ENCODE measurements around the gene PLEKHA1. TPM values are rescaled to one million over a fixed set of nuclear protein-coding genes. Genes with fewer than 3 reads are reported as not detected.

The PLEKHA1 gene
- total and polyA plus RNA-seq, 2 donors (not counting 1 experiment from before 2014, with no cell fraction given): 9.0 to 34.0 TPM

- no peaks in the 10 kb centered on the region for H3K27me3 Mint-ChIP-seq
- no peaks in the 10 kb centered on the region for H3K9me3 Mint-ChIP-seq (ENCODE audit: insufficient read depth)
- no peaks in the 10 kb centered on the region for H4K20me1 ChIP-seq (ENCODE audit: control insufficient read depth, insufficient read depth, low read length, poor library complexity, severe bottlenecking)
- POLR2A ChIA-PET: no interaction called here
- no peaks in the 10 kb centered on the region for H3K79me2 ChIP-seq (ENCODE audit: control insufficient read depth, insufficient read depth, low read length)
- CTCF ChIA-PET: interaction anchor here (0.6 to 1.2 kb wide), 3 partner anchors 12 to 1485 kb away, joined by 3 to 5 read pairs (median 5); no protein-coding TSS in a partner anchor
- TF ChIP-seq CTCF (IDR thresholded peaks at IDR 0.05): no peak
- TF ChIP-seq EZH2 (IDR thresholded peaks at IDR 0.05; ENCODE audit: borderline replicate concordance, insufficient read depth, low read depth, low read length, poor library complexity, severe bottlenecking): no peak
- no peak for ATAC-seq (ENCODE audit: low read depth)
- peaks cover 0 to 4% (median 3%) of the 10 kb centered on the region in 3 donors for H3K9me3 ChIP-seq (ENCODE audit: control extremely low read depth in 1 of 3, control insufficient read depth in 2 of 3, insufficient read depth in 1 of 3, low read length in 2 of 3)
- H3K27ac Mint-ChIP-seq: peak overlapping the region; percentile 78
- no peak for DNase-seq
- H3K4me3 ChIP-seq (ENCODE audit: control extremely low read depth in 1 of 5, extremely low read depth in 1 of 5, insufficient read depth in 1 of 5, low read depth in 2 of 5, low read length in 4 of 5): no peak overlapping the region
- H3K4me2 ChIP-seq (replicated peaks; ENCODE audit: low read depth, low read length, poor library complexity, severe bottlenecking): peak overlapping the region; percentile 41
- H3K4me1 ChIP-seq (ENCODE audit: control insufficient read depth in 2 of 2, insufficient read depth in 2 of 2, low read length in 2 of 2): peaks cover 26 to 74% of the 10 kb centered on the region in 2 donors
- H3K9ac ChIP-seq (ENCODE audit: low read length): no peak overlapping the region
- intact Hi-C loops (cut with micrococcal nuclease): loop anchor here (5.0 kb wide), 1 partner anchor 45 kb away; no protein-coding TSS in a partner anchor
- WGBS (ENCODE audit: insufficient coverage): 0% methylated on average over 2 of the region's 5 CpGs
- H3K27me3 ChIP-seq (replicated peaks in 1 of 4; ENCODE audit: control extremely low read depth in 1 of 4, control insufficient read depth in 3 of 4, insufficient read depth in 4 of 4, low read length in 3 of 4): no peaks in the 10 kb centered on the region
- peak overlapping the region in 1 of 2 donors; percentile 75 for H3K27ac ChIP-seq (ENCODE audit: low read length in 2 of 2)
- H3K4me3 Mint-ChIP-seq: peak overlapping the region; percentile 47
- no peak overlapping the region for H2AFZ ChIP-seq (ENCODE audit: insufficient read depth, low read depth, low read length, poor library complexity, severe bottlenecking)
- peaks cover 64% of the 10 kb centered on the region for H3K4me1 Mint-ChIP-seq
- H3K36me3 ChIP-seq (replicated peaks in 1 of 2; ENCODE audit: control extremely low read depth in 1 of 2, control insufficient read depth in 1 of 2, extremely low read depth in 1 of 2, insufficient read depth in 2 of 2, low read length in 1 of 2): no peaks in the 10 kb centered on the region
These were observed 47.9 kb downstream of the PLEKHA1 start for GRCh38 chr10:122422266-122422989.

- Histone ChIP-seq H3K4me1 (ENCODE audit: control insufficient read depth in 2 of 2, insufficient read depth in 2 of 2, low read length in 2 of 2) (peaks cover 26 to 73% of the 10 kb centered on the region in 2 donors), H3K9ac (ENCODE audit: low read length) (no peak overlapping the region), H2AFZ (ENCODE audit: insufficient read depth, low read depth, low read length, poor library complexity, severe bottlenecking) (no peak overlapping the region), H3K4me2 (replicated peaks; ENCODE audit: low read depth, low read length, poor library complexity, severe bottlenecking) (no peak overlapping the region), H3K27me3 (replicated peaks in 1 of 4; ENCODE audit: control extremely low read depth in 1 of 4, control insufficient read depth in 3 of 4, insufficient read depth in 4 of 4, low read length in 3 of 4) (no peaks in the 10 kb centered on the region), H3K9me3 (ENCODE audit: control extremely low read depth in 1 of 3, control insufficient read depth in 2 of 3, insufficient read depth in 1 of 3, low read length in 2 of 3) (peaks cover 0 to 3% (median 0%) of the 10 kb centered on the region in 3 donors), H4K20me1 (ENCODE audit: control insufficient read depth, insufficient read depth, low read length, poor library complexity, severe bottlenecking) (no peaks in the 10 kb centered on the region), H3K36me3 (replicated peaks in 1 of 2; ENCODE audit: control extremely low read depth in 1 of 2, control insufficient read depth in 1 of 2, extremely low read depth in 1 of 2, insufficient read depth in 2 of 2, low read length in 1 of 2) (no peaks in the 10 kb centered on the region), H3K79me2 (ENCODE audit: control insufficient read depth, insufficient read depth, low read length) (no peaks in the 10 kb centered on the region), H3K27ac (ENCODE audit: low read length in 2 of 2) (peak overlapping the region in 1 of 2 donors; percentile 38), H3K4me3 (ENCODE audit: control extremely low read depth in 1 of 5, extremely low read depth in 1 of 5, insufficient read depth in 1 of 5, low read depth in 2 of 5, low read length in 4 of 5) (no peak overlapping the region)
- intact Hi-C loops (cut with micrococcal nuclease): loop anchor here (5.0 kb wide), 1 partner anchor 47 kb away; no protein-coding TSS in a partner anchor
- Mint-ChIP-seq H3K4me1 (peaks cover 59% of the 10 kb centered on the region), H3K27ac (peak overlapping the region; percentile 48), H3K27me3 (no peaks in the 10 kb centered on the region), H3K4me3 (no peak overlapping the region), H3K9me3 (ENCODE audit: insufficient read depth) (no peaks in the 10 kb centered on the region)
- TF ChIP-seq CTCF (IDR thresholded peaks at IDR 0.05) (no peak), EZH2 (IDR thresholded peaks at IDR 0.05; ENCODE audit: borderline replicate concordance, insufficient read depth, low read depth, low read length, poor library complexity, severe bottlenecking) (no peak)
- ATAC-seq (ENCODE audit: low read depth) (no peak), DNase-seq (no peak)
- no CpG with 5 or more reads among the region's 2 CpGs for WGBS (ENCODE audit: insufficient coverage)
- CTCF ChIA-PET: interaction anchor here (0.7 to 1.9 kb wide), 5 partner anchors 9 to 556 kb away, joined by 3 to 9 read pairs (median 6); partner anchors contain the start of gene PSTK
- POLR2A ChIA-PET: no interaction called here
These were observed 49.6 kb downstream of the PLEKHA1 start for GRCh38 chr10:122424059-122424458.

All from B cell (primary cell).